Measurements from ENCODE around the gene WDR54.

GRCh38 chr2:74421221-74421870 is at the start of gene WDR54, which contains the start of gene C2orf81:
- TF ChIP-seq POLR2A (IDR thresholded peaks at IDR 0.05), result peak in 1 of 2 donors; percentile 76
- TF ChIP-seq CTCF (IDR thresholded peaks at IDR 0.05), result no peak

All from uterus (tissue), 2 donors.